SIG-M5 treated with dmso at 0.1 percent for 504 hours (cell line): Measurements from ENCODE around the gene PODNL1.

ENCODE experiments used
- DNase-seq: peaks from one replicate; lab custom pipeline; 2025; ENCODE audit not compliant: unreplicated experiment; lab: John Stamatoyannopoulos, UW

PODNL1 gene

DNA sequence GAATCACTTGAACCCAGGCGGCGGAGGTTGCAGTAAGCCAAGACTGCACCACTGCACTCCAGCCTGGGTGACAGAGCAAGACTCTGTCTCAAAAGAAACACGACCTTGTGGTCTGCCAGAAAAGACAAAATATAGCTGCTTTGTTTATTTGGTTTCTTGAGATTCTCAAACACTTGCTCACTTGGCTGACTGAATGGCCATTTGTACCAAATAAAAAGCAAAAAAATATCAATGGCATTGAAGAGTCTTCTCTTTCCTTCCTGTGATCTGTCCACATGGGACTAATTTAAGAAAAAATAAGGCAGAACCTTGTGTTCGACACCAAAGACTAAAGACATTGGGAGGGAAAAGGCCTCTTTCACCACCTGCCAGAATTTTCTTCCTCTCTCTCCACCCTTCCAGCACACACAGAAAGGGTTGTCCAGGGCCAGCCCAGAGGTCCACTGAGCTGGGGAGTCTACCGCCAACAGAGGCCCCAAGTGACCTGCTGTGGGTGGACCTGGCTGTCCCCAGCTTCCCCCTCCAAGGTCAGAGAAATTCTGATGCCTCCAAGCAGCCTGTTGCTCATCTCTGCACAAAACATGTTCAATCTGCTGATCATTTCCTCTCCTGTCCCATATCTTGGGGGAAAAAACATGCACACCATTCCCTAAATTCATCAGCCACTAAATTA is 38.2 kb downstream of the PODNL1 start:
- no peak for DNase-seq

DNA sequence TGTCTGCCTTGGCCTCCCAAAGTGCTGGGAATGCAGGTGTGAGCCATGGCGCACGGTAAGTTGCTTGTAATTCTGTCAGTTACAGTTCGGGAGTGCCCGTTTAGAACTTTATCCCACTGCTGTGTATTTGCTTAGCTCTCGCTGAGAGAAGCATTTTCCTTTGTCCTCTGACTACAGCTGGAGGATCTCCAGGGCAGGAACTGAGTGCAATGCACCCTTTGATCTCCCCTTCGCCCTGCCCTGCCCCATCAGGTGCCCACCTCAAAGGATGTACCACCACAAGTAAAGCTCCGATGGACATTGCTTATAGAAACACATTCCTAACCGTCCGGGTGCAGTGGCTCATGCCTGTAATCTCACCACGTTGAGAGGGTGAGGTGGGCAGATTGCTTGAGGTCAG is 38.8 kb downstream of the PODNL1 start:
- no peak for DNase-seq

DNA sequence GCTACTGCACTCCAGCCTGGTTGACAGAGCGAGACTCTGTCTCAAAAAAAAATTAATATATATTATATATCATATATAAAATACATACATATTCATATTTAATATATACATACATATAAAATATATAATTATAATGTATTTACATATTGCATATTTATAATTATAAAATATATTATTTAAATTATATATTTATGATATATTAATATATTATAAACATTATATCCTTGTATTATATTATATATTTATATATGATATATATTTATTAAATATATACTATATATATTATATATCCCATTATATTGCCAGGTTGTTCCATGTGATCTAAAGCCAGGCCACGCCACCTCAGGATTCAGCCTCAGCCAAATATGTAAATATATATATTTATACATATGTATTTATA is 42.0 kb downstream of the PODNL1 start:
- no peak for DNase-seq

DNA sequence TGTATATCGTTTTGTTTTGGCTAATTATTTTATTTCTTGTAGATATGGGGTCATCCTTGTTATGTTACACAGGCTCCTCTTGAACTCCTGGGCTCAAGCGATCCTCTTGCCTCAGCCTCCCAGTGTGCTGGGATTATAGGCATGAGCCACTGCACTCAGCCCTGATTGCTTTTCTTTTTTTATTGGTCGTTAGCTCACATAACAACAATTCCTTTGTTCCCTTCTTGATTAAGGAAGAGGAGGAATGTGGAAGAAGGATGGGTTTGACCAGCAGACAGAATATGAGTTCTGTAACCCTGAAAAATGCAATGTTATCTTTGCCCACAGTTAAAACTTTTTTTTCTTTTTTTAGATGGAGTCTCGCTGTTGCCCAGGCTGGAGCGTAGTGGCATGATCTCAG is 43.7 kb downstream of the PODNL1 start:
- DNase-seq, result no peak

DNA sequence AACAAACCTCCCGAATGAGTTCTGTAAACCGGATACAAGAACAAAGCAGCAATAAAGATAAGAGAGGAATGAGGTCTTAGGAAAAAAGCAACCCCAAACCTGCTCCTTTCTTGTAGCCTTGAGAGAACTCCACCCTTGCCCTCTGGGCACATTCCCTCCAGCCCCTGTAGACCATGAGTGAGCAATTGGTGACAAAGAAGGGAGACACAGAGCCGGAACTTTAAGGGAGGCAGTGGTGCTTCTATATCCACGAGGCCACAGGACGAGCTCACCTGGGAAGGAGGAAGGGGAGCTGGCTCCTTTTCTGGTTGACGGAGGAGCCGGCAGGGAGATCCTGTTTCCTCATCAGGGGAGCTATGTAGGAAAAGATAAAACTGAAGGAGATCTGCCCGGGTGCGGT is 45.3 kb downstream of the PODNL1 start:
- no peak for DNase-seq

DNA sequence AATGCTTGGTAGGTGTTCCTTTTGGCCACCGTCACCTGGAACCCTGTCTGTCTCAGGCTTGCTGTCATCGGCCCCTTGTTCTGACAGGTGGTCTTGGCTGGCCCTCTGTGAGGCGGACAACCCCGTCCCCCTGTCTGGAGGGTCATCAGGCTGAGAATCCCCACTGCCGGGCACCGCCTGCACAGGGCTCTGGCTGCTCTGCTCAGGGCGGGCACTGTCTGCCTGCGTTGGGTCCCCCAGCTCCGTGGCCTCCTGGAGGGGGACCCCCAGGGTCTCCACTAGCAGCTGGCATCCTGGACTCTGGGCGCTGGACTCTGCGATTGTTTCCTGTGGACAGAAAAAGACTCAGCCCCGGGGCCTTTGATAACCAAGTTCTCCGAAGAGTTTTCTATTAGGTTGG is 48.1 kb downstream of the PODNL1 start:
- no peak for DNase-seq

DNA sequence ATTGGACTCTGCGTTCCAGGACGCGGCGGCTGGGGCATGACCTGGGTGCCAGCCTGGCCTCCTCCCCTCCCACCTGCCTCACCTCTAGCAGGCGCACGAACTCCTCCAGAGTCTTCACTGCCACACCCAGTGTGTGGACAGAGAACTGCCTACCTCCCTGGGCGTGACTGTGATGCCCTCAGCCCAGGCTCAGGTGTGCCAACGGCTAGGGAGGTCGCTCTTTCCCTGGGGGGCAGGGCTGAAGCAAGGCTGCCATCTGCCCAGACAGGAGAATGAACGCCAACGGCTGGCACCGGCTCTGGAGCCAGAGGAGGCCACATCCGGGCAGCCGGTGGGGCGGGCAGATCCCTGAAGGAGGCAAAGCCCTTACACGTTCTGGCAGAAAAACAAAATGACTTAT is 49.9 kb downstream of the PODNL1 start:
- DNase-seq, result no peak

DNA sequence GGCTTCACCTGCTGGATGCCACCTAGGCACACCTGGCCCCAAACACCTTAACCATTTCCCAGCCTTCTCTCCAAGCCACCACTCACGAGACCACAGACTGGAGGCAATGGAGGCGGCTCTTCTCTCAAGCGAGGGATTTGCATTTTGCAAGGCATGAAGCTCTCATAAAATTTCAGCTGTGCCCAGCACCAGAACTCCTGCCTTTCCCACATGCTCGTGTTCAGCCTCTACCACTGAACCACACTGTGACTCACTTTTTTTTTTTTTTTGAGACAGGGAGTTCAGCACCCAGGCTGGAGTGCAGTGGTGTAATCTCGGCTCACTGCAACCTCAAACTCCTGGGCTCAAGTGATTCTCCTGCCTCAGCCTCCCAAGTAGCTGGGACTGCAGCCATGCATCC is 50.7 kb downstream of the PODNL1 start:
- peak; percentile 45 for DNase-seq

DNA sequence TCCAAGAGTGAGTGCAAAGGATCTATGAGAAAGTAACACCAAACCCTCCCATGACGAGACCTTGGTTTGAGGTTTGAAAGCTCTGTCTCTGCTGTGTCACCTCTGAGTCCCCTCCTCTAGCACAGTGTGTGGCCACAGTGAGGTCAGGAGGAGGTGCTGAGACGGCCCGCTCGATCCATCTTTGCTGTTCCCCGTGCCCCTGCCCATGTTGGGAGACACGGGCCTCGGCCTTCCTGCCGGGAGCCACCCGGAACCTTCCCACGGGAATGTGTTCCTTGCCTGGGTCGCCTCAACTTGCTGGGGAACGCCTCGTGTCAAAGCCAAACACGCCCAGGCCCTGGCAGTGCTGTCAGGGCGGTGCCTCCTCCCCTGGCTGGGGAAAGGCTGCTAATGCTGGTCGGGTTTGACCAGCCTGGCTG is 51.2 kb downstream of the PODNL1 start:
- DNase-seq, result no peak

DNA sequence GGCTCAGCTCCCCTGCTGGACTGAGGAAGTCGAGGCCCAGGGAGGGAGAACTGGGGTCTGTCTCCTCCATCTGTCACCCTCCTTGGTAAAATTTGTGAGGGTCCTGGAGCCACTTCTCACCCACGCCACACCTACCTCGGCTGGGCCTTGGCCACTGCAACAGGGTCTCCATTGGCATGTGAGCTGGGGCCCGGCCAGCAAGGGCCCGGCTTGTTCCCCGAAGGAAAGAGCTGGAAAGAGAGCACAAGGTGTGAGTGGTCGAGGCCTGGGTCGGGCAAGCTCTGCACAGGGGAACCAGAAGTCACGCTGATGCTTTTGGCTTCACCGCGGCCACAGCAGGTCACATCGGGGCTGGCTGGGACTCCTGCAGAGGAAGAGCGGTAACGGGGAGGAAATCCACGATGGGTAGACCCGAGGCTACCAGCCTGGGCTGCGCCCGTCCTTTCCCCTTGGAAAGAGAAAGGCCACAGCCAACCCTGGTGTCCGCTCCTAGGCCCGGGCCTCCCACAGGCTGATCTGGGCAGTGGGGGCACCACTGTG is 52.3 kb downstream of the PODNL1 start:
- no peak for DNase-seq

DNA sequence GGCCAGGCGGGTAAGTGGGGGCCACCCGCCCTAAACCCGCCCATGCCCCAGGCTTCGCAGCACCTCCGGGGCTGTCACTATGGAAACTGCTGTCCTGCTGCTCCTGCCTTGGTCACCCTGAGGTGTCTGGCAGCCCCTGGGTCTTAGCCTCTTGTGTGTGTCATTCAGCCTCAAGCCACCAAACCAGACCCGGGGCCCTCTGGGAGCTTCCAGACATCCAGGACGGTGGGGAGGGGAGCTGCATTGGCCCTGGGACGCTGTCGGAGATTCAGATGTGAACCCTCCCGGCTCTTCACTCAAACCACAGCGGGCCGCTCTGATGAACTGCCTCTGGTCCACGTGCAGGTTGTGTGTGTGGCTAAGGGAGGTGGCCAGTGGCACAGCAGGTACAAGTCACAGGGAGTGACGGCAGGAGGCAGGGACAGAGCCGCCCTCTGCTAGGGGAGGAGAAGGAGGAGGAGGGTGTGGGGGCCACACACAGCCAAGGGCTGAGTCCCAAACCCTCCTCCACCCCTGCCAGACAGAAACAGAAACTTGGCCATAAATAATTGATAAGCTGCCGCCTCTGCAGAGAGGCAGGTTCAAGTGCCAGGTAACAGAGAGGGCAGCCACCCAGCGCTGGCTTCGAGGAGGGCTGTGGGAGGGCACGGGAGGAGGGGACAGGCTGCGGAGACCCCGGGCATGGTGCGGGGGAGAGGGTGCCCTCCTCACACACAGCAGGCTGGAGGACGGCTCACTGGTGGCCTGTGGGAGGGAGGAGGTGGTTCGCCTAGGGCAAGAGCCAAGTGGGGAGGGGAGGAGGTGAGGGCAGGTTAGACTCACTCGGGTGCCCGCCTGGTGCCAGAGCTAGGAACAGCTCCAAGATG is 53.3 kb downstream of the PODNL1 start:
- no peak for DNase-seq

DNA sequence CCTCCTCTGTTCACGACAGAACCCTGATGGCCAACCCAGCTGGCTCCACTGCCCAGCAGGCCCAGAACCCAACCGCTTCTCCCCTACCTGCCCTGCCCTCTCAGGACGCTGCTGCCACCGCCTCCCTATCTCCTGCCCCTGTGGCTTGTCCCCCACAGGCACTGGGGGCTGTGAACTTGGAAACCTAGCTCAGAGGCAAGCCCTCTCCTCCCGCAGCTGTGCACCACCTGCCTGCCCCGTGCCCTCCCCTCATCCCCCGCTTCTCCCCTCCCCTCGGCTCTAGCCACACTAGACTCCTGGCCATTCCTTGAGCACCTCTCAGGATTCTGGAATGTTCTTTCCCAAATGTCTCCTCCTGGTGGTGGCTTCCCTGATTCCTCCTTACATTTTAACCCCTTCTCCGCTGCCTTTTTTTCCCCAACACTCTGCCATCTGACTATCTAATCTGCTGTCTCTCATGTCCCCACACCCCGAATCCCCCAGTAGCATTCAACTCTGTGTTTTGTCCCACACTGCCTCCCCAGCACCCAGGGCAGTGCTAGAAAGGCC is 54.6 kb downstream of the PODNL1 start:
- no peak for DNase-seq

DNA sequence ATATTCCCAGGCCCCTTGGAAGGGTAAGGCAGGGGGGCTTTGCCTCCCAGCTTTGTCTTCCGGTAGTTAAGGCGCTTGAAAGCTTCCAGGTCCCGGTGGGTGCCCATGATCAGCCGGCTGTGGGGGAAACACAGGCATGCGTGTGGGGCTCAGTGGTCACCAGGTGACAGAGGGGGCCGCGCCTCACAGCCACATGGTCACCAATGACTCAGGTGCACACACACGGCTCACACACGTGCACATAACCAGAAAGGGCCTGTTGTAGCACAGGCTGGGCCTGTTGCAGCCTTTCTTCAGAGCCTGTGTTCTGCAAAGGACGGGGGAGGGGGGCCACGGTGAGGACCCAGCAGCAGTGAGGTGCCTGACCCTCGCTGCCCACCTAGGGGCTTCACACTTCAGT is 55.4 kb downstream of the PODNL1 start:
- DNase-seq, result no peak

DNA sequence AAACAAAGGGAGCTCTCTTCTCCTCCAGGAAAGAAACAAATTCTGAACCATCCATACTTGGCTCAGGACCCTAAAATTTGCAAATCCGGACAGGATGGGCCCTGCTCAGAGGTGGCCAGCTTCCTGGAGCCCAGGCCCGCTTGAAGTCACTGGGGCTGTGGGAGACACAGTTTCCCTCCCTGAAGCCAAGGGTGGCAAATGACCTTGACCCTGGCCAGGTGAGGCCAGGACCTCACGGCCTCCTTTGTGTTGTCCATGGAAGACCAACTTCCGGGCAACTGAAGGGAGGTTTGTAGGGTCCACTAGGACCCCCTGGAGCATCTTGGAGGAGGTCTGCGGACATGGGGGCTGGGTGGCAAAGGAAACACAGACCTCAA is 55.8 kb downstream of the PODNL1 start:
- no peak for DNase-seq

DNA sequence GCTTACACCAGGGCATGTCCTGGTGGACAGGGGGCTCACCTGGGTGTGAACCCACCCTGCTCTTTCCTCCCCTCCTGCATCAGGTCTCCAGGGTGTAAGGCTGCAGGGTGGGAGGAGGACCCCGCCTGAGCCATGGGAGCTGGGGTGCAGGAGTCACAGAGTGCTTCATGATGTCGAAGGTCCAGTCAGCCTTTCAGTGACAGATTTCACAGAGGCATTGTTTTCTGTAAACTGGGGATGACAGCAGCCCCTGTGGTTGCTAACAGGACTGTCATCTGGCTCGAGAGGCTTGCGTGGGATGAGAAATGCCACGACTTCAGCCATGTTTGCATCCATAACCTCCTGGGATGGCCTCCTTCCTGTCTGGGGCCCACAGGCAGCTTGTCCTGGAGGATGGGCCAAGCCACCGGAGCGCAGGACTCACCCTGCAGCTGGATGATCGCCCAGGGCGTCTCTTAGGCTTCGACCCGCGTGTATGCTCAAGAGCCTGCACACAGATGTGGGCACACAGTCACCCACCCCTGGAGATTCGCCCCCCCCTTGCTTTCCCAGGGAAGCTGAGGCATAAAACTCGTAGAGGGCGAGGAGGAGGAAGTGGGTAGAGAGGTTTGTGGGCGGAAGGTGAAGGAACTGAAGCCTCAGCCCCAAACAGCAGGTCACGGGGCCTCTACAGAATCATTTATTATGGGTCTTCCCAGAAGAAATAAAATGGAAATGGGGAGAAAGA is 56.4 kb downstream of the PODNL1 start:
- DNase-seq, result peak; percentile 37

DNA sequence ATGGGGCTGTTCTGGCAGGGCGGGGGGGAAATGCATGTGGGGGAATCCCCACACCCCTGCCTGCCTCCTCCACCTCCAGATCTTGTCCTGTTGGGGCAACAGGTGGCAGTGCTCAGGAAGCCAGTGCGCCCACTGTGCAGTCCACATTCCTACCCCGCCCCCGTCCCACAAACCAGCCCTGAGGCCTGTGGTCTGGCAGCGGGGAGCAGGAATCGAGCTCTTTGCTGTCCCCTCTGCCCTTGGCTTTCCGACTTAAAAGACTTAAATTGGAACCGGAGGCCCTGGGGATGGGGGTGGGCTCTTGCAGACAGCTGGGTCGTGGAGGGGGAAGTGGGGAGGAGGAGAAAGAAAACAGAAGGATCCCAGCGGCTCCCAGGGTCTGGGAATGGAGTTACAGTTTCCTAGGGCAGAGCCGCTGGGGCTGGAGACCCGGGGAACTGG is 56.9 kb downstream of the PODNL1 start:
- DNase-seq, result no peak
